HepG2 (cell line): ENCODE data around the gene FLAD1. TPM values are rescaled to one million over a fixed set of nuclear protein-coding genes. Genes with fewer than 3 reads are reported as not detected.

Source experiments
- GATA4 ChIP-seq: sonication (generic); IDR thresholded peaks from 2 replicates; pipeline ENCODE4 v1.6.1; 2016; ENCODE audit warnings: antibody characterized with exemption, low read depth, borderline replicate concordance
- NONO ChIP-seq, 2 experiments: fragments of 450-650 bp in 1 of 2; sonication (generic) in 1 of 2; formaldehyde crosslinking in 1 of 2; IDR thresholded peaks in 1 of 2; conservative IDR thresholded peaks in 1 of 2; 2 replicates each; pipeline versions ENCODE4 v1.6.1 to v1.8.0; 2017 to 2022; ENCODE audit warnings: mild to moderate bottlenecking in 1 of 2, missing genetic modification reagents in 1 of 2, moderate library complexity in 1 of 2
- NPAS2 ChIP-seq: sonication (generic); formaldehyde crosslinking; IDR thresholded peaks from 2 replicates; pipeline ENCODE4 v1.8.0; 2022; ENCODE audit warnings: mild to moderate bottlenecking, missing genetic modification reagents, borderline replicate concordance
- NR2C2 ChIP-seq: sonication (generic); formaldehyde crosslinking; IDR thresholded peaks from 2 replicates; pipeline ENCODE4 v1.4.0; 2020; ENCODE audit warnings: missing genetic modification reagents, mild to moderate bottlenecking, moderate library complexity, borderline replicate concordance
- POLR2A ChIP-seq, 2 experiments: IDR thresholded peaks; 2 replicates each; pipeline ENCODE4 v1.6.1; 2011; ENCODE audit warnings: low read depth in 2 of 2, low read length in 2 of 2, mild to moderate bottlenecking in 1 of 2, moderate library complexity in 1 of 2; ENCODE audit not compliant: insufficient read depth in 1 of 2
- U2AF2 ChIP-seq: fragments of 200-400 bp; formaldehyde crosslinking; IDR thresholded peaks from 2 replicates; pipeline ENCODE4 v1.6.1; 2017; ENCODE audit warnings: low read depth, mild to moderate bottlenecking, low read length
- XBP1 ChIP-seq: sonication (generic); formaldehyde crosslinking; IDR thresholded peaks from 2 replicates; pipeline ENCODE4 v1.5.0; 2020; ENCODE audit warnings: missing genetic modification reagents
- ZMAT3 ChIP-seq: sonication (generic); formaldehyde crosslinking; conservative IDR thresholded peaks from 2 replicates; pipeline ENCODE4 v1.7.0; 2021; ENCODE audit warnings: missing genetic modification reagents
- ZNF251 ChIP-seq: sonication (generic); formaldehyde crosslinking; IDR thresholded peaks from 2 replicates; pipeline ENCODE4 v1.9.0; 2021; ENCODE audit warnings: mild to moderate bottlenecking, missing genetic modification reagents
- ZNF274 ChIP-seq: sonication (generic); formaldehyde crosslinking; IDR thresholded peaks from 2 replicates; pipeline ENCODE4 v1.5.1; 2020; ENCODE audit warnings: mild to moderate bottlenecking, missing genetic modification reagents
- ZNF350 ChIP-seq: sonication (generic); formaldehyde crosslinking; IDR thresholded peaks from 2 replicates; pipeline ENCODE4 v1.4.0; 2020; ENCODE audit warnings: mild to moderate bottlenecking, low read depth, missing genetic modification reagents, borderline replicate concordance
- polyA plus RNA-seq, 8 experiments: library from polyadenylated mRNA; depleted of rRNA in 3 of 8; stranded (reverse) in 7 of 8; unstranded in 1 of 8; fragments of >200 nt; fragmentation: Illumina TruSeq in 4 of 8; extraction: Trizol in 4 of 8; gene quantifications; 2 replicates each; pipeline versions ENCODE4 v1.2.1 to v1.2.3, GENCODE V29; 2011 to 2016; ENCODE audit warnings: low read depth in 4 of 8, missing spikeins in 1 of 8, mixed read lengths in 1 of 8; ENCODE audit not compliant: insufficient read depth in 1 of 8
- total RNA-seq, 5 experiments: library from RNA; depleted of rRNA; stranded (reverse); fragments of >200 nt; fragmentation: Illumina TruSeq; extraction: Trizol; gene quantifications; 2 replicates each; pipeline ENCODE4 v1.2.3, GENCODE V29; 2016; ENCODE audit warnings: low read depth in 1 of 5
- TF ChIP-seq, protein P1 (sequence below): sonication (generic); formaldehyde crosslinking; IDR thresholded peaks from 2 replicates; pipeline ENCODE4 v1.5.1; 2020; ENCODE audit warnings: missing genetic modification reagents, mild to moderate bottlenecking, borderline replicate concordance
- TF ChIP-seq, protein P2 (sequence below): conservative IDR thresholded peaks from 2 replicates; pipeline ENCODE4 v1.6.1; 2018; ENCODE audit warnings: missing genetic modification reagents
- TF ChIP-seq, protein P3 (sequence below): sonication (generic); formaldehyde crosslinking; IDR thresholded peaks from 2 replicates; pipeline ENCODE4 v1.9.0; 2021; ENCODE audit warnings: mild to moderate bottlenecking, missing genetic modification reagents
- TF ChIP-seq, protein P4 (sequence below): sonication (generic); formaldehyde crosslinking; conservative IDR thresholded peaks from 2 replicates; pipeline ENCODE4 v1.4.0; 2020; ENCODE audit warnings: missing genetic modification reagents

FLAD1 gene
- total and polyA plus RNA-seq, 2 of the 13 experiments (the other 11 are each of a cell fraction or from before 2014, with no cell fraction given), result 25.9 to 32.8 TPM

DNA sequence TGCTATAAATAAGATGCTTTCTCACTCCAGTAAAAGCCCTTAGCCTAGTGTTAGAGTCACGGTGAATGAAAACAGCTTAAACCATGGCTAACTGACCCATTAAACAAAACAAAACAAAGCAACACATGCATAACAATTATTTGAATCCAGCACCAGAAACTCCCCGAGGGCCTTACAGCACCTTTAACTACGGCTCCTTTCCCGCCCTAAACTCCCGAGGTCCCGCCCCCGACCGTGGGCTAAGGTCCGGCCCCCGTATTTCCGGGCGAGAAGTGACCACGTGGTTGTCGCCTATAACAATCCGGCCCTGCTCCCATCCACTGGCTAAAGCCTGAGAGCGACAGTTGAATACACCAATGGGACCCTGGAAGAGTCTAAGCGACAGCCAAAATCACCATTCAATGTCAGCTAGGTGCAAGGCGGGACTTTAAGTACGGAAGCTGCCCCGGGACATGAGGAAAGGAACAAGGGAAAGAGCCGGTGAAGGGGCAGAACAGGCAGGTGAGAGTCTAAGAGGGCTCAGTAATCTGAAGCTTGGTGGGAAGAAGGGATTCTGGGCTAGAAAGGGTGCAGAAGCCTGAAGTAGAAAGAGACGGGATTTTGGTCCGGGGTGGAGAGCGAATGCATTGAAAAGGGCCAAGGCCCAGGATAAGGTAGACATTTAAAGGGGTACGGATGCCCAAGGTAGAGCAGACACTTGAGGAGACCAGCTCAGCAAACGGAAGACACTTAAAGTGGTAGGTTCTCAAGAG is at the start of gene FLAD1 (continued):
- TF ChIP-seq, protein P1, sequence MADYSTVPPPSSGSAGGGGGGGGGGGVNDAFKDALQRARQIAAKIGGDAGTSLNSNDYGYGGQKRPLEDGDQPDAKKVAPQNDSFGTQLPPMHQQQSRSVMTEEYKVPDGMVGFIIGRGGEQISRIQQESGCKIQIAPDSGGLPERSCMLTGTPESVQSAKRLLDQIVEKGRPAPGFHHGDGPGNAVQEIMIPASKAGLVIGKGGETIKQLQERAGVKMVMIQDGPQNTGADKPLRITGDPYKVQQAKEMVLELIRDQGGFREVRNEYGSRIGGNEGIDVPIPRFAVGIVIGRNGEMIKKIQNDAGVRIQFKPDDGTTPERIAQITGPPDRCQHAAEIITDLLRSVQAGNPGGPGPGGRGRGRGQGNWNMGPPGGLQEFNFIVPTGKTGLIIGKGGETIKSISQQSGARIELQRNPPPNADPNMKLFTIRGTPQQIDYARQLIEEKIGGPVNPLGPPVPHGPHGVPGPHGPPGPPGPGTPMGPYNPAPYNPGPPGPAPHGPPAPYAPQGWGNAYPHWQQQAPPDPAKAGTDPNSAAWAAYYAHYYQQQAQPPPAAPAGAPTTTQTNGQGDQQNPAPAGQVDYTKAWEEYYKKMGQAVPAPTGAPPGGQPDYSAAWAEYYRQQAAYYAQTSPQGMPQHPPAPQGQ (CRISPR knock-in tag), result no peak
- TF ChIP-seq ZNF274 (CRISPR knock-in tag) (no peak), NR2C2 (peak; percentile 64; the same call in 1 of the 2 replicates), POLR2A (IDR thresholded peaks at IDR 0.05; ENCODE audit: insufficient read depth in 1 of 2, low read depth in 2 of 2, low read length in 2 of 2) (peak; percentile 56 to 71; a peak in 3 of 4 replicates), ZMAT3 (CRISPR knock-in tag) (no peak), NPAS2 (CRISPR knock-in tag) (no peak), ZNF251 (CRISPR knock-in tag) (no peak), GATA4 (no peak), NONO (IDR thresholded peaks at IDR 0.05) (no peak), NONO (CRISPR knock-in tag; conservative IDR thresholded peaks at IDR 0.05) (peak; percentile 75), XBP1 (CRISPR knock-in tag) (no peak), U2AF2 (no peak), ZNF350 (CRISPR knock-in tag) (peak; percentile 69; the same call in 1 of the 2 replicates)
- TF ChIP-seq, protein P2, sequence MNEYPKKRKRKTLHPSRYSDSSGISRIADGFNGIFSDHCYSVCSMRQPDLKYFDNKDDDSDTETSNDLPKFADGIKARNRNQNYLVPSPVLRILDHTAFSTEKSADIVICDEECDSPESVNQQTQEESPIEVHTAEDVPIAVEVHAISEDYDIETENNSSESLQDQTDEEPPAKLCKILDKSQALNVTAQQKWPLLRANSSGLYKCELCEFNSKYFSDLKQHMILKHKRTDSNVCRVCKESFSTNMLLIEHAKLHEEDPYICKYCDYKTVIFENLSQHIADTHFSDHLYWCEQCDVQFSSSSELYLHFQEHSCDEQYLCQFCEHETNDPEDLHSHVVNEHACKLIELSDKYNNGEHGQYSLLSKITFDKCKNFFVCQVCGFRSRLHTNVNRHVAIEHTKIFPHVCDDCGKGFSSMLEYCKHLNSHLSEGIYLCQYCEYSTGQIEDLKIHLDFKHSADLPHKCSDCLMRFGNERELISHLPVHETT (CRISPR knock-in tag), result peak; percentile 29; the same call in 1 of the 2 replicates
- TF ChIP-seq, protein P3, sequence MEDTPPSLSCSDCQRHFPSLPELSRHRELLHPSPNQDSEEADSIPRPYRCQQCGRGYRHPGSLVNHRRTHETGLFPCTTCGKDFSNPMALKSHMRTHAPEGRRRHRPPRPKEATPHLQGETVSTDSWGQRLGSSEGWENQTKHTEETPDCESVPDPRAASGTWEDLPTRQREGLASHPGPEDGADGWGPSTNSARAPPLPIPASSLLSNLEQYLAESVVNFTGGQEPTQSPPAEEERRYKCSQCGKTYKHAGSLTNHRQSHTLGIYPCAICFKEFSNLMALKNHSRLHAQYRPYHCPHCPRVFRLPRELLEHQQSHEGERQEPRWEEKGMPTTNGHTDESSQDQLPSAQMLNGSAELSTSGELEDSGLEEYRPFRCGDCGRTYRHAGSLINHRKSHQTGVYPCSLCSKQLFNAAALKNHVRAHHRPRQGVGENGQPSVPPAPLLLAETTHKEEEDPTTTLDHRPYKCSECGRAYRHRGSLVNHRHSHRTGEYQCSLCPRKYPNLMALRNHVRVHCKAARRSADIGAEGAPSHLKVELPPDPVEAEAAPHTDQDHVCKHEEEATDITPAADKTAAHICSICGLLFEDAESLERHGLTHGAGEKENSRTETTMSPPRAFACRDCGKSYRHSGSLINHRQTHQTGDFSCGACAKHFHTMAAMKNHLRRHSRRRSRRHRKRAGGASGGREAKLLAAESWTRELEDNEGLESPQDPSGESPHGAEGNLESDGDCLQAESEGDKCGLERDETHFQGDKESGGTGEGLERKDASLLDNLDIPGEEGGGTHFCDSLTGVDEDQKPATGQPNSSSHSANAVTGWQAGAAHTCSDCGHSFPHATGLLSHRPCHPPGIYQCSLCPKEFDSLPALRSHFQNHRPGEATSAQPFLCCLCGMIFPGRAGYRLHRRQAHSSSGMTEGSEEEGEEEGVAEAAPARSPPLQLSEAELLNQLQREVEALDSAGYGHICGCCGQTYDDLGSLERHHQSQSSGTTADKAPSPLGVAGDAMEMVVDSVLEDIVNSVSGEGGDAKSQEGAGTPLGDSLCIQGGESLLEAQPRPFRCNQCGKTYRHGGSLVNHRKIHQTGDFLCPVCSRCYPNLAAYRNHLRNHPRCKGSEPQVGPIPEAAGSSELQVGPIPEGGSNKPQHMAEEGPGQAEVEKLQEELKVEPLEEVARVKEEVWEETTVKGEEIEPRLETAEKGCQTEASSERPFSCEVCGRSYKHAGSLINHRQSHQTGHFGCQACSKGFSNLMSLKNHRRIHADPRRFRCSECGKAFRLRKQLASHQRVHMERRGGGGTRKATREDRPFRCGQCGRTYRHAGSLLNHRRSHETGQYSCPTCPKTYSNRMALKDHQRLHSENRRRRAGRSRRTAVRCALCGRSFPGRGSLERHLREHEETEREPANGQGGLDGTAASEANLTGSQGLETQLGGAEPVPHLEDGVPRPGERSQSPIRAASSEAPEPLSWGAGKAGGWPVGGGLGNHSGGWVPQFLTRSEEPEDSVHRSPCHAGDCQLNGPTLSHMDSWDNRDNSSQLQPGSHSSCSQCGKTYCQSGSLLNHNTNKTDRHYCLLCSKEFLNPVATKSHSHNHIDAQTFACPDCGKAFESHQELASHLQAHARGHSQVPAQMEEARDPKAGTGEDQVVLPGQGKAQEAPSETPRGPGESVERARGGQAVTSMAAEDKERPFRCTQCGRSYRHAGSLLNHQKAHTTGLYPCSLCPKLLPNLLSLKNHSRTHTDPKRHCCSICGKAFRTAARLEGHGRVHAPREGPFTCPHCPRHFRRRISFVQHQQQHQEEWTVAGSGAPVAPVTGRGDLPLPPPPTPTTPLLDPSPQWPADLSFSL, result no peak
- TF ChIP-seq, protein P4, sequence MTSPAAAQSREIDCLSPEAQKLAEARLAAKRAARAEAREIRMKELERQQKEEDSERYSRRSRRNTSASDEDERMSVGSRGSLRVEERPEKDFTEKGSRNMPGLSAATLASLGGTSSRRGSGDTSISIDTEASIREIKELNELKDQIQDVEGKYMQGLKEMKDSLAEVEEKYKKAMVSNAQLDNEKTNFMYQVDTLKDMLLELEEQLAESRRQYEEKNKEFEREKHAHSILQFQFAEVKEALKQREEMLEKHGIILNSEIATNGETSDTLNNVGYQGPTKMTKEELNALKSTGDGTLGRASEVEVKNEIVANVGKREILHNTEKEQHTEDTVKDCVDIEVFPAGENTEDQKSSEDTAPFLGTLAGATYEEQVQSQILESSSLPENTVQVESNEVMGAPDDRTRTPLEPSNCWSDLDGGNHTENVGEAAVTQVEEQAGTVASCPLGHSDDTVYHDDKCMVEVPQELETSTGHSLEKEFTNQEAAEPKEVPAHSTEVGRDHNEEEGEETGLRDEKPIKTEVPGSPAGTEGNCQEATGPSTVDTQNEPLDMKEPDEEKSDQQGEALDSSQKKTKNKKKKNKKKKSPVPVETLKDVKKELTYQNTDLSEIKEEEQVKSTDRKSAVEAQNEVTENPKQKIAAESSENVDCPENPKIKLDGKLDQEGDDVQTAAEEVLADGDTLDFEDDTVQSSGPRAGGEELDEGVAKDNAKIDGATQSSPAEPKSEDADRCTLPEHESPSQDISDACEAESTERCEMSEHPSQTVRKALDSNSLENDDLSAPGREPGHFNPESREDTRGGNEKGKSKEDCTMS, result no peak
